Panc1 (cell line): ENCODE measurements around the gene TMEM50B. TPM values are rescaled to one million over a fixed set of nuclear protein-coding genes. Genes with fewer than 3 reads are reported as not detected.

Experiments used
- ATAC-seq: fragments of 200-7000 bp; cut with Tn5 transposase; 2 replicates; pipeline ENCODE4 v1.9.1; 2020; ENCODE audit warnings: mild to moderate bottlenecking, moderate library complexity
- BruUV-seq: library from RNA; stranded (reverse); fragments of 400-500 nt; replicated peaks from 2 replicates; lab custom pipeline; 2021; lab: Mats Ljungman, UMichigan
- CTCF ChIA-PET: fragments of 300-600 bp; sonication (Branson Sonifier 250); formaldehyde crosslinking; loops from one replicate; lab custom pipeline; 2022; ENCODE audit warnings: antibody characterized with exemption; lab: Charles Lee
- POLR2A ChIA-PET: fragments of 300-600 bp; sonication (Branson Sonifier 250); formaldehyde crosslinking; loops from one replicate; lab custom pipeline; 2022; ENCODE audit warnings: antibody characterized with exemption; lab: Charles Lee
- DNase-seq: peaks from one replicate; pipeline ENCODE4 v3.0.0-alpha.2; 2010; ENCODE audit warnings: low read depth, low spot score
- H3K27ac ChIP-seq: 2 replicates; pipeline ENCODE4 v1.5.1; 2011; ENCODE audit warnings: mild to moderate bottlenecking, low read length, inconsistent platforms
- H3K27me3 ChIP-seq: fragments of 200-500 bp; sonication (Bioruptor generic); 2 replicates; pipeline ENCODE4 v1.6.0; 2014; ENCODE audit warnings: low read length, inconsistent platforms; ENCODE audit not compliant: control insufficient read depth, insufficient read depth
- H3K36me3 ChIP-seq: fragments of 200-500 bp; sonication (Bioruptor generic); 2 replicates; pipeline ENCODE4 v1.5.1; 2014; ENCODE audit warnings: inconsistent platforms, mild to moderate bottlenecking, low read length, moderate library complexity; ENCODE audit not compliant: control insufficient read depth, insufficient read depth
- H3K4me1 ChIP-seq: 2 replicates; pipeline ENCODE4 v1.5.1; 2011; ENCODE audit warnings: inconsistent platforms, mild to moderate bottlenecking, low read length, moderate library complexity; ENCODE audit not compliant: control insufficient read depth, insufficient read depth
- H3K4me3 ChIP-seq, 2 experiments: 2 replicates each; pipeline ENCODE4 v1.5.1; 2011 to 2012; ENCODE audit warnings: low read depth in 2 of 2, low read length in 2 of 2, mild to moderate bottlenecking in 2 of 2, inconsistent platforms in 1 of 2, moderate library complexity in 1 of 2
- H3K9me3 ChIP-seq: fragments of 200-500 bp; sonication (Bioruptor generic); 2 replicates; pipeline ENCODE4 v1.5.1; 2014; ENCODE audit warnings: low read depth, mild to moderate bottlenecking, inconsistent platforms, low read length, moderate library complexity; ENCODE audit not compliant: control insufficient read depth, insufficient read depth
- POLR2AphosphoS5 ChIP-seq: IDR thresholded peaks from 2 replicates; pipeline ENCODE4 v1.6.1; 2012; ENCODE audit warnings: mild to moderate bottlenecking, low read depth, low read length, moderate library complexity
- REST ChIP-seq, 2 experiments: IDR thresholded peaks; 2 replicates each; pipeline ENCODE4 v1.6.1; 2011 to 2012; ENCODE audit warnings: low read depth in 2 of 2, control low read depth in 1 of 2, low read length in 1 of 2, mild to moderate bottlenecking in 1 of 2, moderate library complexity in 1 of 2; ENCODE audit not compliant: insufficient read depth in 1 of 2
- SIN3A ChIP-seq: IDR thresholded peaks from 2 replicates; pipeline ENCODE4 v1.6.1; 2012; ENCODE audit warnings: low read depth, mild to moderate bottlenecking, low read length, moderate library complexity, borderline replicate concordance; ENCODE audit not compliant: insufficient read depth
- TCF7L2 ChIP-seq: IDR thresholded peaks from 2 replicates; pipeline ENCODE4 v1.6.1; 2011; ENCODE audit warnings: mild to moderate bottlenecking, low read depth, low read length, inconsistent platforms
- in situ Hi-C: cut with HindIII; loops from 2 replicates; pipeline ENCODE4 v1.10.0; 2016; ENCODE audit warnings: low sequenced_read_pairs, low pct_unique_long_range_greater_than_20kb
- intact Hi-C: fragments of 100-400 bp; cut with micrococcal nuclease; formaldehyde crosslinking; loops from one replicate; pipeline ENCODE4 v1.10.0; 2022; ENCODE audit not compliant: unreplicated experiment
- total RNA-seq: library from RNA; stranded (reverse); gene quantifications from one replicate; pipeline ENCODE4 v1.2.1, GENCODE V29; 2021; ENCODE audit not compliant: unreplicated experiment
- TF ChIP-seq, protein P1 (sequence below): fragments of 450-650 bp; IDR thresholded peaks from 2 replicates; pipeline ENCODE4 v1.5.1; 2017; ENCODE audit warnings: mild to moderate bottlenecking

The TMEM50B gene
- total RNA-seq, 1 experiment from 2014 or later: 18.5 TPM

DNA sequence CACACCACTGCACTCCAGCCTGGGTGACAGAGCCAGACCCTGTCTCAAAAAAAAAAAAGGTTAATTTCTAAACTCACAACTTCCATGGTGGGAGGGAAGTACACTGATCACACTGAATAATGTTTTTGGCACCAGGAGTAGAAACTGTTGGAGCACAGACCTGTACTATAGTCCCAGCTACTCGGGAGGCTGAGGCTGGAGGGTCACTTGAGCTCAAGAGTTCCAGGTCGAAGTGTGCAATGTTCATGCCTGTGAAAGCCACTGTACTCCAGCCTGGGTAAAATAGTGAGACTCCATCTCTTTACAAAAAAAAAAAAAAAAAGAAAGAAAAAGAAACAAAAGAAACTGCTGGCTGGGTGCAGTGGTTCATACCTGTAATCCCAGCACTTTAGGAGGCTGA lies 35.3 kb downstream of the TMEM50B start:
- TF ChIP-seq SIN3A (no peak), POLR2AphosphoS5 (no peak), TCF7L2 (no peak), REST (IDR thresholded peaks at IDR 0.05; ENCODE audit: insufficient read depth in 1 of 2, low read depth in 2 of 2, low read length in 1 of 2) (no peak)
- TF ChIP-seq, protein P1, sequence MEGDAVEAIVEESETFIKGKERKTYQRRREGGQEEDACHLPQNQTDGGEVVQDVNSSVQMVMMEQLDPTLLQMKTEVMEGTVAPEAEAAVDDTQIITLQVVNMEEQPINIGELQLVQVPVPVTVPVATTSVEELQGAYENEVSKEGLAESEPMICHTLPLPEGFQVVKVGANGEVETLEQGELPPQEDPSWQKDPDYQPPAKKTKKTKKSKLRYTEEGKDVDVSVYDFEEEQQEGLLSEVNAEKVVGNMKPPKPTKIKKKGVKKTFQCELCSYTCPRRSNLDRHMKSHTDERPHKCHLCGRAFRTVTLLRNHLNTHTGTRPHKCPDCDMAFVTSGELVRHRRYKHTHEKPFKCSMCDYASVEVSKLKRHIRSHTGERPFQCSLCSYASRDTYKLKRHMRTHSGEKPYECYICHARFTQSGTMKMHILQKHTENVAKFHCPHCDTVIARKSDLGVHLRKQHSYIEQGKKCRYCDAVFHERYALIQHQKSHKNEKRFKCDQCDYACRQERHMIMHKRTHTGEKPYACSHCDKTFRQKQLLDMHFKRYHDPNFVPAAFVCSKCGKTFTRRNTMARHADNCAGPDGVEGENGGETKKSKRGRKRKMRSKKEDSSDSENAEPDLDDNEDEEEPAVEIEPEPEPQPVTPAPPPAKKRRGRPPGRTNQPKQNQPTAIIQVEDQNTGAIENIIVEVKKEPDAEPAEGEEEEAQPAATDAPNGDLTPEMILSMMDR: no peak
- DNase-seq: no peak
- no peak for ATAC-seq
- Histone ChIP-seq H3K9me3 (no peaks in the 10 kb centered on the region), H3K4me3 (no peak overlapping the region), H3K36me3 (no peaks in the 10 kb centered on the region), H3K27me3 (no peaks in the 10 kb centered on the region), H3K4me1 (no peaks in the 10 kb centered on the region), H3K27ac (no peak overlapping the region)
- ChIA-PET POLR2A (interaction anchor here (0.6 to 0.7 kb wide), 2 partner anchors 101 to 244 kb away, joined by 8 to 11 read pairs; no protein-coding TSS in a partner anchor), CTCF (interaction anchor here (0.7 to 2.1 kb wide), 3 partner anchors 83 to 495 kb away, joined by 11 to 20 read pairs (median 13); no protein-coding TSS in a partner anchor)
- BruUV-seq: no TSS peak
- in situ Hi-C loops (no loop called here), intact Hi-C loops (no loop called here)

- no peaks in the 10 kb centered on the region for H3K27me3 ChIP-seq
- POLR2A ChIA-PET: no interaction called here
- DNase-seq (no peak), ATAC-seq (no peak)
- no peaks in the 10 kb centered on the region for H3K4me1 ChIP-seq
- intact Hi-C loops: no loop called here
- TF ChIP-seq REST (IDR thresholded peaks at IDR 0.05; ENCODE audit: insufficient read depth in 1 of 2, low read depth in 2 of 2, low read length in 1 of 2): no peak
- no peak overlapping the region for H3K27ac ChIP-seq
- no peaks in the 10 kb centered on the region for H3K9me3 ChIP-seq
- no TSS peak for BruUV-seq
- CTCF ChIA-PET: no interaction called here
- in situ Hi-C loops: no loop called here
- H3K4me3 ChIP-seq: no peak overlapping the region
- no peaks in the 10 kb centered on the region for H3K36me3 ChIP-seq
Measured at GRCh38 chr21:33443194-33443593, 36.6 kb downstream of the TMEM50B start.
